ENCODE results near the gene MYH2. TPM values are rescaled to one million over a fixed set of nuclear protein-coding genes. Genes with fewer than 3 reads are reported as not detected.

Gene MYH2
- total and polyA plus RNA-seq, 2 of the 13 experiments (the other 11 are each of a cell fraction or from before 2014, with no cell fraction given): not detected

GRCh38 chr17:10589553-10590145 is 40.2 kb upstream of the MYH2 start:
- Histone ChIP-seq H3K27ac (ENCODE audit: extremely low read length, insufficient read depth, low read length) (no peak overlapping the region), H3K9ac (ENCODE audit: insufficient read depth, low read depth, low read length) (no peak overlapping the region), H3K27me3 (ENCODE audit: control insufficient read depth in 1 of 2, insufficient read depth in 2 of 2, low read length in 2 of 2) (peaks cover 1 to 17% of the 10 kb centered on the region in 2 experiments; a peak in 3 of 5 replicates), H3K4me1 (ENCODE audit: insufficient read depth, low read length) (no peaks in the 10 kb centered on the region), H4K20me1 (ENCODE audit: insufficient read depth, low read length) (no peaks in the 10 kb centered on the region), H2AFZ (ENCODE audit: low read length) (no peak overlapping the region), H3K36me3 (replicated peaks in 1 of 2; ENCODE audit: control insufficient read depth in 1 of 2, insufficient read depth in 2 of 2, low read length in 2 of 2) (no peaks in the 10 kb centered on the region), H3K79me2 (ENCODE audit: insufficient read depth, low read length) (no peaks in the 10 kb centered on the region), H3K4me3 (replicated peaks in 1 of 3; ENCODE audit: insufficient read depth in 1 of 3, low read depth in 2 of 3, low read length in 3 of 3) (no peak overlapping the region), H3K4me2 (ENCODE audit: low read depth, low read length) (no peak overlapping the region), H3K9me3 (ENCODE audit: low read length) (no peaks in the 10 kb centered on the region)
- no TSS peak for BruUV-seq (replicated peaks)
- FAIRE-seq (no peak), ATAC-seq (no peak), DNase-seq (ENCODE audit: low spot score) (no peak)
- intact Hi-C loops (cut with micrococcal nuclease; ENCODE audit: unreplicated experiment): no loop called here
- ChIA-PET POLR2A (no interaction called here), CTCF (ENCODE audit: low intra/inter-chr PET ratio, low total read pairs) (no interaction called here)
- in situ Hi-C loops (cut with HindIII; ENCODE audit: extremely low pct_ligation_motif_present, low pct_unique_long_range_greater_than_20kb): no loop called here
- 17% methylated on average over 8 of the region's 8 CpGs for WGBS (ENCODE audit: low lambda C conversion rate)
- TF ChIP-seq SOX6 (IDR thresholded peaks at IDR 0.05) (no peak), SOX6 (CRISPR knock-in tag; IDR thresholded peaks at IDR 0.05) (no peak), FOXJ3 (CRISPR knock-in tag; IDR thresholded peaks at IDR 0.05; ENCODE audit: borderline replicate concordance) (no peak), RBM22 (optimal IDR thresholded peaks at IDR 0.05; ENCODE audit: low read length) (no peak), RFX3 (CRISPR knock-in tag; IDR thresholded peaks at IDR 0.05) (no peak), THAP11 (CRISPR knock-in tag; IDR thresholded peaks at IDR 0.05) (no peak), MEIS2 (CRISPR knock-in tag; IDR thresholded peaks at IDR 0.05) (no peak), ZNF839 (CRISPR knock-in tag; IDR thresholded peaks at IDR 0.05; ENCODE audit: borderline replicate concordance) (no peak), THRA (CRISPR knock-in tag; IDR thresholded peaks at IDR 0.05; ENCODE audit: borderline replicate concordance) (no peak), SRSF9 (IDR thresholded peaks at IDR 0.05; ENCODE audit: borderline replicate concordance, insufficient read depth, low read depth, low read length, poor library complexity, severe bottlenecking) (no peak), U2AF2 (IDR thresholded peaks at IDR 0.05; ENCODE audit: low read depth, low read length) (no peak), ZNF460 (CRISPR knock-in tag; IDR thresholded peaks at IDR 0.05; ENCODE audit: borderline replicate concordance) (no peak), GABPA (IDR thresholded peaks at IDR 0.05; ENCODE audit: low read depth, low read length) (no peak), GABPA (CRISPR knock-in tag; IDR thresholded peaks at IDR 0.05; ENCODE audit: low read depth) (no peak), KLF15 (CRISPR knock-in tag; IDR thresholded peaks at IDR 0.05; ENCODE audit: borderline replicate concordance) (no peak), SP1 (IDR thresholded peaks at IDR 0.05) (no peak), SP1 (CRISPR knock-in tag; IDR thresholded peaks at IDR 0.05) (no peak), GATAD1 (CRISPR knock-in tag; IDR thresholded peaks at IDR 0.05) (no peak), MLX (CRISPR knock-in tag; IDR thresholded peaks at IDR 0.05) (no peak), PAXIP1 (CRISPR knock-in tag; conservative IDR thresholded peaks at IDR 0.05) (no peak), TAF1 (CRISPR knock-in tag; IDR thresholded peaks at IDR 0.05) (no peak), SKI (IDR thresholded peaks at IDR 0.05; ENCODE audit: partially characterized antibody) (no peak), RARG (CRISPR knock-in tag; IDR thresholded peaks at IDR 0.05; ENCODE audit: low read depth) (no peak)

All from HepG2 (cell line).